A549 (cell line): Measurements from ENCODE around the gene CLDND2. TPM values are rescaled to one million over a fixed set of nuclear protein-coding genes. Genes with fewer than 3 reads are reported as not detected.

ENCODE experiments used
- ATAC-seq, 2 experiments: fragments of 200-7000 bp in 1 of 2; fragments of >200 bp in 1 of 2; cut with Nextera tagmentation in 1 of 2; cut with Tn5 transposase in 1 of 2; 3 replicates each; pipeline versions ENCODE4 v1.8.0 to v1.9.1; 2018 to 2020; ENCODE audit warnings: mild to moderate bottlenecking in 1 of 2, moderate library complexity in 1 of 2
- CTCF ChIA-PET: fragments of 300-600 bp; sonication (Branson Sonifier 250); formaldehyde crosslinking; extraction: SDS; loops from one replicate; lab custom pipeline; 2021; ENCODE audit warnings: antibody characterized with exemption, inconsistent platforms; lab: Yijun Ruan, JAX
- POLR2A ChIA-PET: fragments of 350-600 bp; formaldehyde crosslinking; extraction: SDS; loops from one replicate; lab custom pipeline; 2021; ENCODE audit warnings: antibody characterized with exemption, inconsistent platforms; lab: Yijun Ruan, JAX
- DNase-seq, 2 experiments: peaks; one replicate each; pipeline versions ENCODE4 v3.0.0 to v3.0.0-alpha.2; 2011 to 2016; ENCODE audit warnings: low read depth in 1 of 2, low spot score in 1 of 2
- FAIRE-seq: peaks from 2 replicates; lab custom pipeline; 2011; peaks lifted over from hg19 to GRCh38; lab: Jason Lieb, UNC
- H3K27ac ChIP-seq, 2 experiments: fragments of >200 bp; sonication (Bioruptor Twin); formaldehyde crosslinking; 3 replicates each; pipeline ENCODE4 v1.5.1; 2016 to 2017
- H3K4me1 ChIP-seq: fragments of >200 bp; sonication (Bioruptor Twin); formaldehyde crosslinking; 3 replicates; pipeline ENCODE4 v1.6.1; 2016
- H3K4me2 ChIP-seq: fragments of >200 bp; sonication (Bioruptor Twin); formaldehyde crosslinking; 3 replicates; pipeline ENCODE4 v1.6.1; 2016
- H3K4me3 ChIP-seq: fragments of >200 bp; sonication (Bioruptor Twin); formaldehyde crosslinking; 3 replicates; pipeline ENCODE4 v1.5.1; 2016
- H3K9me3 ChIP-seq: fragments of >200 bp; sonication (Bioruptor Twin); formaldehyde crosslinking; 3 replicates; pipeline ENCODE4 v1.6.1; 2016
- ATOH8 ChIP-seq: fragments of 250-450 bp; sonication (Bioruptor Pico); IDR thresholded peaks from 2 replicates; pipeline ENCODE4 v1.5.0; 2020; ENCODE audit warnings: low read depth, mild to moderate bottlenecking, moderate library complexity
- BCL3 ChIP-seq: fragments of >200 bp; sonication (Bioruptor Twin); formaldehyde crosslinking; IDR thresholded peaks from 3 replicates; pipeline ENCODE4 v1.6.1; 2016
- CBX8 ChIP-seq: fragments of 200-600 bp; sonication (generic); IDR thresholded peaks from 2 replicates; pipeline ENCODE4 v1.6.1; 2016
- CTCF ChIP-seq: fragments of >200 bp; sonication (Bioruptor Twin); formaldehyde crosslinking; IDR thresholded peaks from 3 replicates; pipeline ENCODE4 v1.5.1; 2016
- HEYL ChIP-seq: fragments of 250-450 bp; sonication (Bioruptor Pico); IDR thresholded peaks from 2 replicates; pipeline ENCODE4 v1.8.0; 2021; ENCODE audit warnings: mild to moderate bottlenecking, moderate library complexity
- HOXA7 ChIP-seq: fragments of 250-450 bp; sonication (Bioruptor Pico); IDR thresholded peaks from 2 replicates; pipeline ENCODE4 v1.5.0; 2020; ENCODE audit warnings: mild to moderate bottlenecking, moderate library complexity
- HOXB13 ChIP-seq: fragments of 250-450 bp; sonication (Bioruptor Pico); IDR thresholded peaks from 2 replicates; pipeline ENCODE4 v1.5.0; 2020; ENCODE audit warnings: low read depth, mild to moderate bottlenecking, moderate library complexity
- JUNB ChIP-seq: fragments of >200 bp; sonication (Bioruptor Twin); formaldehyde crosslinking; IDR thresholded peaks from 2 replicates; pipeline ENCODE4 v1.6.1; 2016
- KDM5A ChIP-seq: fragments of 200-600 bp; sonication (generic); IDR thresholded peaks from 2 replicates; pipeline ENCODE4 v1.6.1; 2016; ENCODE audit warnings: antibody characterized with exemption, mild to moderate bottlenecking
- MAFK ChIP-seq: fragments of 450-650 bp; IDR thresholded peaks from 2 replicates; pipeline ENCODE4 v1.6.1; 2014; ENCODE audit not compliant: partially characterized antibody
- NFE2L2 ChIP-seq: fragments of 150-350 bp; conservative IDR thresholded peaks from 2 replicates; pipeline ENCODE4 v1.6.1; 2014; ENCODE audit warnings: low read length
- PBX3 ChIP-seq: IDR thresholded peaks from 2 replicates; pipeline ENCODE4 v1.6.1; 2012
- REST ChIP-seq: fragments of 200-600 bp; sonication (generic); IDR thresholded peaks from 2 replicates; pipeline ENCODE4 v1.6.1; 2016; ENCODE audit warnings: antibody characterized with exemption, mild to moderate bottlenecking, moderate library complexity
- ZSCAN20 ChIP-seq: fragments of 250-450 bp; sonication (Bioruptor Pico); IDR thresholded peaks from 2 replicates; pipeline ENCODE4 v1.8.0; 2022; ENCODE audit warnings: mild to moderate bottlenecking, moderate library complexity
- WGBS: methylation state at CpG from one replicate; pipeline ENCODE4 v1.1.6; 2017; ENCODE audit errors: missing lambda C conversion rate; 5-methylcytosine and 5-hydroxymethylcytosine counted together
- polyA plus RNA-seq, 4 experiments: library from polyadenylated mRNA; depleted of rRNA in 3 of 4; stranded (reverse); fragments of >200 nt; fragmentation: RNase III in 1 of 4; extraction: RNeasy Plus Mini Kit Qiagen cat#74134 plus additional on column Dnase treatment in 1 of 4; gene quantifications; 2 replicates in 3 of 4; 3 replicates in 1 of 4; pipeline ENCODE4 v1.2.3, GENCODE V29; 2011 to 2017

Gene CLDND2
- polyA plus RNA-seq, 2 of the 4 experiments (the other 2 are of a cell fraction): 1.1 to 2.8 TPM

- TF ChIP-seq ATOH8 (CRISPR knock-in tag): no peak
- TF ChIP-seq CBX8: no peak
- peak; percentile 77 for TF ChIP-seq MAFK
- no peak for TF ChIP-seq BCL3
- no peak for TF ChIP-seq HOXA7 (CRISPR knock-in tag)
- TF ChIP-seq PBX3: peak; percentile 88
- TF ChIP-seq CTCF: no peak
- peak; percentile 96 for TF ChIP-seq KDM5A
- TF ChIP-seq JUNB: no peak
- TF ChIP-seq HEYL (CRISPR knock-in tag): no peak
- no peak for TF ChIP-seq HOXB13 (CRISPR knock-in tag)
- TF ChIP-seq REST: peak; percentile 43; the same call in 1 of the 2 replicates
- no peak for TF ChIP-seq NFE2L2
These were observed 25.4 kb upstream of the CLDND2 start (continued) for GRCh38 chr19:51394050-51394836.

- no peak overlapping the region for H3K4me3 ChIP-seq
- ATAC-seq (no peak), FAIRE-seq (no peak), DNase-seq (no peak)
- no peaks in the 10 kb centered on the region for H3K9me3 ChIP-seq
- WGBS: 77% methylated on average over 1 of the region's 1 CpG
- ChIA-PET CTCF (interaction anchor here (1.0 kb wide), 1 partner anchor 53 kb away, joined by 3 read pairs; no protein-coding TSS in a partner anchor), POLR2A (no interaction called here)
- H3K4me2 ChIP-seq: no peak overlapping the region
- no peak overlapping the region for H3K27ac ChIP-seq
- peaks cover 10% of the 10 kb centered on the region for H3K4me1 ChIP-seq
- TF ChIP-seq ZSCAN20: no peak
These were observed 23.9 kb upstream of the CLDND2 start for GRCh38 chr19:51392701-51393100.
